Measurements from ENCODE around the gene SUGP2.

- TF ChIP-seq POLR2A (IDR thresholded peaks at IDR 0.05; ENCODE audit: low read depth, low read length) (no peak), POLR2AphosphoS5 (IDR thresholded peaks at IDR 0.05; ENCODE audit: low read depth, low read length) (no peak), TAF1 (IDR thresholded peaks at IDR 0.05; ENCODE audit: borderline replicate concordance, low read depth, low read length) (no peak)
These were observed 67.0 kb downstream of the SUGP2 start for GRCh38 chr19:18966307-18966706.

Data from GM12892 (cell line).